GM12872 (cell line): Measurements from ENCODE around the gene DCC.

ENCODE experiments used
- TF ChIP-seq, protein P1 (sequence below): IDR thresholded peaks from 3 replicates; pipeline ENCODE4 v1.5.1; 2011; ENCODE audit warnings: low read depth, mild to moderate bottlenecking, low read length, moderate library complexity; ENCODE audit not compliant: insufficient read depth

Gene DCC

DNA sequence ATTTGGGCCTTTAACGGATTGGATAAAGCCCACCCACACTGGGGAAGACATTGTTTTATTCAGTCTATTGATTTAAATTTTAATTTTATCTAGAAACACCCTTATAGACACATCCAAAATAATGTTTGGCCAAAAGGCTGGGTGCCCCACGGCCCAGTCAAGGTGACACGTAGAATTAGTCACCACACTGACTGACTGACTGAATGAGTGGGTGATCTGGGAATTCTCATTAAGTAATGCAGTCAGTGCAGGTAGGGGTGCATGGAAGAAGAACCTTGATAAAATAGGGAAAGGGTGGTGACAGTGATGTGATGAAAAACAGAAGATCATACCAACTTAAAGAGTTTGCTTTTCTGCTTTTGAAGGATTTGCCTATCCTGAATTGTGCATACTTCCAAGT is 554.8 kb downstream of the DCC start:
- TF ChIP-seq, protein P1, sequence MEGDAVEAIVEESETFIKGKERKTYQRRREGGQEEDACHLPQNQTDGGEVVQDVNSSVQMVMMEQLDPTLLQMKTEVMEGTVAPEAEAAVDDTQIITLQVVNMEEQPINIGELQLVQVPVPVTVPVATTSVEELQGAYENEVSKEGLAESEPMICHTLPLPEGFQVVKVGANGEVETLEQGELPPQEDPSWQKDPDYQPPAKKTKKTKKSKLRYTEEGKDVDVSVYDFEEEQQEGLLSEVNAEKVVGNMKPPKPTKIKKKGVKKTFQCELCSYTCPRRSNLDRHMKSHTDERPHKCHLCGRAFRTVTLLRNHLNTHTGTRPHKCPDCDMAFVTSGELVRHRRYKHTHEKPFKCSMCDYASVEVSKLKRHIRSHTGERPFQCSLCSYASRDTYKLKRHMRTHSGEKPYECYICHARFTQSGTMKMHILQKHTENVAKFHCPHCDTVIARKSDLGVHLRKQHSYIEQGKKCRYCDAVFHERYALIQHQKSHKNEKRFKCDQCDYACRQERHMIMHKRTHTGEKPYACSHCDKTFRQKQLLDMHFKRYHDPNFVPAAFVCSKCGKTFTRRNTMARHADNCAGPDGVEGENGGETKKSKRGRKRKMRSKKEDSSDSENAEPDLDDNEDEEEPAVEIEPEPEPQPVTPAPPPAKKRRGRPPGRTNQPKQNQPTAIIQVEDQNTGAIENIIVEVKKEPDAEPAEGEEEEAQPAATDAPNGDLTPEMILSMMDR: no peak

DNA sequence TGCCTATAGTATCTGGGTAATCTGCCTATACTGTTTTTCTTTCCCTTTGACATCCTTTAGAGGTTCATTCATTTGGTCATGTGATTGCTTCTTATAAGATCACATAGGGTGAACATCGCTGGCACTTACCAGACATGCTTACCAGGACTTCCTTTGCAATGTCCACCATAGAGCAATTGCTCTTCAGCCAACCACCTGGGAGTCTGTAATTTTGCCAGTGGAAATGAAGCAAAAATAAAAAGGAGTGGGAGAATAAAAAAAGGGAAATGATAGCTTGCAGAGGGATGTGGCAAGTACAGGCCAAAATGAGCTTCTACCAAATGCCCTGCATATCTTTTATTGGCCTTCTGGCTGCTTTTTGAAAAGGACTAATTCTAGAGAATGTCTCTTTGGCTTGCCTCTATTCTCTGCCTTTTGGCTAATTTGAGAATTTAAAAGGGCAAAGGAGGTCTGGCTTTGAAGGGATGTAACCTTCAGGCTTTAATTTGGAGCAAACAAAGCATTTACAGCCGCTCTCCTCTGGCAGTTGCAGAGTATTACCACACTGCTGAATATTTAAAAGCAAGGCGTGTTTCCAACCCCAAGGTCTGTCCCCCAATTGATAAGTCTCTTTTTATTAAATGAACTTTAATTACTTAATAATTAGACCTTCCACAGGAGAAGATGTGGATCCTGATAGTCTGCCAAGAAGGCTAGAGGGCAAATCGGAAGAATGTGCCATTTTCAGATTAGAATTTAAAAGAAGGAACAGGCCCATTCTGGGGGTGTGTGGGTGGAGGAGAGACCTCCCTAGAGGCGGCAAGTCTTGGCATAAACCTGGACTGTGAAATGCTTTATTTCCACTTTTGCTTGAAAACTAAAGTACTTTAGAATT is 557.9 kb downstream of the DCC start:
- TF ChIP-seq, protein P1: no peak

DNA sequence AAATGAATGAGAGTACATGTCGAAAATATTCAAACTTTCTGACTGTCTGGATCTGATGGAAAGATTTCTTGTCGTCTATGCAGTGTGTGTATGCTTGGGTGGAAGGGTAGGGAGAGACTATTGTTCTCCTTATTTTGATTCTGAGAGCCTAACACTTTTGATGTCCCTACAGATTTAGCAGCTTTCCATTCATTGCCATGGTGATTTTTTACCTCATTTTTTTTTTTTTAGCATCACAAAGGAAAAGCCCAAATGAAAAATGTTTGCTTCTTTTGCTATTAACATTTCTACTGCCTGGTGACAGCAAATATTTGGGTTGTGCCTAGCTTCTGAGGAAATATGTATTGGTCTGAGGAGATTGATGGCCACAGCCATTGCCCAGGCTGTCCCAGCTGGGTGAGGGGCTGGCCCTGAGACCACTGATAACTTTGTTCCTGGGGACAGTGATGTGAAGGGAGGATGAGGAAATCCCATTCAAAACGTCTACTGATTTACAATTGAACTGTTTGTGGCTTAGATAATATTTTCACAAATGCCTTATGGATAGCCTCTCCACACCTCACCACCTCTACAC is 558.6 kb downstream of the DCC start:
- TF ChIP-seq, protein P1: no peak

DNA sequence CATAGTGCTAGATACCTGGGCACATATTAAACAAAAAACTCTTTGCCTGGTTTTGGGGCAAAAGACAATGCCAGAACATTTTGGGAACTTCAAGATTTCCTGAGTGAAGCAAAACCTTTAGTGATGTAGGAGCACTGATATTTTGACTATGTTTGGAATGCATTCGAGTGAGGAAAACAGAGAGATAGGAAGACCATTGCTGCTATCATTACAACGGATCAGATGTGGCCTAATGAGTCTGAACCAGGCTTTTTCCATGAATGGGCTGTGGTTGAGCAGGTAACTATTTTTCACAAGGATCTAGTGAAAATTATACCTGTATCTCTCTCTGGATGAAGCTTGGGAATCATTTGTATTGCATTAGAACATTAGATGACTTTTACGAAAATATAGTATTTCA is 562.2 kb downstream of the DCC start:
- TF ChIP-seq, protein P1: no peak

DNA sequence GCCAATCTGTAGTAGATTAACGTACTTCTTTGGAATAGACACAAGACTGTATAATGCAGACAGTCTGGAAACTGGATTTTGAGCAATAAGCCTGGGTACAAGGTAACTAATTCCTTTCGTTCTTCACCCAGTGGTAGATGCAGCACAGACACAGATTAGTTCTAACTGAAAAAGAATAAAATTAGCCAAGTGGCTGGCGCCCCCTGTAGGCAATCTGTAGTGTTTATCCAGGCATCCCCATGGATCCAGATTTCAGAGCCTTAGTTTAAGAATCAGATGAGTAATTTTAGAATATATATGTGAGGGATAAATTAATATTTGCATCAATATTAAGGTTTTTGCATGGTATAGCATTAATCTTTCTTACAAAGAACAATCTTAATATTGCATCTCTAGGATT is 563.9 kb downstream of the DCC start:
- TF ChIP-seq, protein P1: peak; percentile 57

DNA sequence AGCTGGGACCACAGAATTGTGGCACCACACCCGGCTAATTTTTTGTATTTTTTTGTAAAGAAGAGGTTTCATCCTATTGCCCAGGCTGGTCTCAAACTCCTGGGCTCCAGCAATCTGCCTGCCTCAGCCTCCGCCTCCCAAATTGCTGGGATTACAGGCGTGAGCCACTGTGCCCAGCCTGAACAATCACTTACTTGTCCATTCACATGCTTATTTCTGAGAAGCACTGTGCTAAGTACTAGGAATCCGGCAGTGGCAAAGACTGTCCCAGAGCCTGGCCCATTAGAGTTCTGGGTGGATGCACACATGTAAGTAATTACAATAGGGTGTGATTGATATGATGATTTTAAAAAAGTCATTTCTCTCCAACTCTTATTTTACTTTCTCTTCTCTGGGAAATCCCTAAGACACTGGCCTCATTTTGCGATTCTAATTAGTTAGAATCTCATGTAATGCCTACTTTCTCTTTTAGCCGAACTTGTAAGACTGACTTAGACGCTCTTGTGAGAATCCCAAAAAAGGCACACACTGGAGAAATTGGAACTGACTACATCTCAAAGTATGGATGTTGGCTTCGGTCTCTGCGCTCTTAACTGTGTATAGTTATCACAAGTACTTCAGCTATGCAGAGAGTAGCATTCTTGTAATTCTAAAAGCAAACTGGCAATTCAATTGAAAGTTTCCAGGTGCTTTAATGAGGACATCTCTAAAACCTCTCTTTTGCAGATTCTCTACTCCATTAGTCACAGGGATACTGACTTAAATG is 567.7 kb downstream of the DCC start:
- TF ChIP-seq, protein P1: no peak

DNA sequence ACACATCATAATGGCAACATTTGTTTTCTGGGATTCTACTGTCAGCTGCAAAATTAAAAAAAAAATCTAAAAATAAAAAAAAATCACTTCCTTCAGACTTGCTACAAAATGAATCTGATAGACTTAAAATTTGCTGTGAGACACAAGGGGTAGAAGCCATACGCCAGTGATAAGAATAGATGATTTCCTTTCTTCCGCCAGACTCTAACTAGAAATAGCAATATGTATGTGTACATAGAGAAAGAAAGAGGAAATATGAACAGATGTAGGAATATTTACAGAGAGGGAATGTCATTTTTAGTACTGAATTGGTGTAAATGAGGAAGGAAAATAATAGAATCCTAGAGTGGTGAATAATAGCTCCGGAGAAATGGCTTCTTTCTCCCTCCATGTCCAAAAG is 574.2 kb downstream of the DCC start:
- TF ChIP-seq, protein P1: no peak
